GM19043 (cell line): ENCODE results near the gene PTPRB.

ENCODE experiments used
- ATAC-seq: cut with Tn5 transposase; IDR thresholded peaks from one replicate; pipeline ENCODE4 v1.9.1; 2021; ENCODE audit warnings: low read depth; ENCODE audit not compliant: unreplicated experiment

The PTPRB gene

DNA sequence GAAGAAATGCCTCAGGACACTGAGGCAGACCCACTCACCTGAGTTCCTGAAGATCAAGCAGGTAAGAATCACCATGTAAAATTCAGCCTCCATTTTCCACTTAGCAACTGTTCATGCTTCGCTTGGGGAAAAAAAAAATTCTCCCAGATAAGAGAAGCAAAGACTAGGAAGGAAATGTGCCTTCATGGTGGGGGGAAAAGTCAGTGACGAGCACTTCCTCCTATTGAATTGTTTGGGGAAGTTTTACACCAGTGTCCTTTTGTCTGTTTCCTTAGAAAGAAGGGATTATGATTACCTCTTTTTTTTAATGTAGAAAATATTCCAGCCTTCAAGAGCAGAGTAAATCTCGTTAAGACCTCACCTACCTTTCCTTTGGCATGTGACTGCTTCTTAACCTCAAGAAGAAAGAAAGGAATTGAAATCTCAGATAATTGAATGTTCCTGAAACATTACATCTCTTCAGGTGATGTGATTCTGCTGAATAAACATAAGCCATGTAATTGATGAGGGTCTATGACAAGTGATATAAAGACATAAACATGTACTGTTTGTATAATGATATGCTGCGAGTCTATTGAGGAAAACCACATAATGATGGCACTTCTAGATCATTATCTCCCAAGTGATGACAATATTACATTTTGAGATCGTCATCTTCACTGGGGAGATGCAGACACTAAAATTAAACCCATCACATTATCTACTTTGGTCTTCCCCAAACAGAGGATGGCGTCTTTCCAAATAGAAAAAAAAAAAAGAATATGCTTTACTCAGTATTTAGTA is at the start of gene PTPRB:
Gene PTPRB (minus strand): TSS at position 127 of the 783 bp plus-strand sequence. CDS start 34 bp downstream, at position 93.
- ATAC-seq: no peak

- ATAC-seq: no peak
Observed at GRCh38 chr12:70686907-70687306, 49.7 kb upstream of the PTPRB start.

DNA sequence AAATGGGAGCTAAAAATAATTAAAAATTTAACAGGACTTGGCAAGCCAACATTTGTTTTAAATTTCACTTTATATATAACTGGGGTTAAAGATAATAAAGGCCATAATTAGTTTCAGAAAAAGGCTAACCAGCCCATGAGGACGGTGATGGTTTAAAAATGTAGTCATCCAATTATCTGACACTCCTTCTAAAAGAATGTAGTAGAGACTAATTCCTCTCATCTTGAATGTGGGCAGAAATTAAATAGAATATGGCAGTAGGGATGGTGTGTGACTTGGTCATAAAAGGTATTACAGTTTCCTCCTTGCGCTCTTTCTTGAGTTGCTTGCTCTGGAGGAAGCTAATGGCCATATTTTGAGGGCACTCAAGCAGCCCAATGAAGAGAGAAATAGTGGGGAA is 49.1 kb upstream of the PTPRB start:
- no peak for ATAC-seq

GRCh38 chr12:70683976-70684375 is 46.7 kb upstream of the PTPRB start:
- no peak for ATAC-seq

DNA sequence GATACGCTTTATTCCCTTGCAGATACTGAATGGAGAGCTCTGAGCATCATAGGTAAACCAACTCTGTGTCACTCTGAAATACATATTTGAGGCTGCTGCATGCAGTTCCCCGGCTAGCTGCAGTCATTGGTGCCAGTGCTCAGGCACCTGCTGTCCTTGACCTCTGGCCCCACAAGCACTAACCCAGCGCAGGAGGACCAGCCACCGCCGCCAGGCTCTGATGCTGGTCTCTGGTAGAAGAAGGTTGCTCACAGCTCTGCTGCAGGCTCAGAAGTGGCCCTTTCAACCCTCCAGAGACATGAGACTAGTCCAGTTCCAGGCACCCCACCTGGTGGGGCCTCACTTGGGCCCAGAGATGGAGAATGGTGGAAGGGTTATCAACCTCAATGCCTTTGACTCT is 34.5 kb upstream of the PTPRB start:
- ATAC-seq: no peak

GRCh38 chr12:70670948-70671347 is 33.7 kb upstream of the PTPRB start:
- ATAC-seq: no peak

DNA sequence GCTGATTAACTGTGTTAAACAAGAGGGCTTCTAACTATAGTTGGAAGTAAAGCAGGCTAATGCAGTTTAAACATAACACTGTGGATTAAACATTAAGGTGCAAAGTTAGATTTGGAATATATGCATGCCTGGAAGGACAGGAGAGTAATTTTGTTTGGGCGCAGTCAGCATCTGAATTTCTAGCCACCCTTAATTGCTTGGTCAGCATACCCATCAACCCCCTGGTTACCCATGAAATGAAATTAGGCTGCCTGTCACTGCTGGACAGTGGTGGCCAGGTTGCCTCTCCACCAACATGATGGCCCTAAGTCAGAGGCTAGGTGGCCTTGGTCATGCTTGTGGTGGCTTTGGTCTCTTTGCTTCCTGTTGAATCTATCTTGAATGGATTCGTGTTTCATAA is 30.0 kb upstream of the PTPRB start:
- no peak for ATAC-seq

DNA sequence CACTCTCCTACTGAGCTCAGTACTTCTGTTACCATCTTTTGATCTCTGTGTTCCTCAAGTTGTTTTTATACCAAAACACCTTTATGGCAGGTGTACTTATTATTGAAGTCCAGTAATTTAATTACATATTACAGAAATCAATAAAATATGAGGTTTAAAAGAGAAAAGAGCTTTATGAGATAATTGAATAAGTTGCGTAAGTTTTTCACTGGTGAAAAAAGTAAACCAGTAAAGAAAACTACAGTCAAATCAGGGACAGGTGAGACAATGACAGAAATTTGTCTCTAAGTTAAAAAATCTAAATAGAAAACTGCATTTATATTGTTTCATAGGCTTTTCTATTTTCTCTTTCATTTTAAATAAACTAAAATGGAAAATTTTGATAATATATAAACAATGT is 29.1 kb upstream of the PTPRB start:
- ATAC-seq: no peak

DNA sequence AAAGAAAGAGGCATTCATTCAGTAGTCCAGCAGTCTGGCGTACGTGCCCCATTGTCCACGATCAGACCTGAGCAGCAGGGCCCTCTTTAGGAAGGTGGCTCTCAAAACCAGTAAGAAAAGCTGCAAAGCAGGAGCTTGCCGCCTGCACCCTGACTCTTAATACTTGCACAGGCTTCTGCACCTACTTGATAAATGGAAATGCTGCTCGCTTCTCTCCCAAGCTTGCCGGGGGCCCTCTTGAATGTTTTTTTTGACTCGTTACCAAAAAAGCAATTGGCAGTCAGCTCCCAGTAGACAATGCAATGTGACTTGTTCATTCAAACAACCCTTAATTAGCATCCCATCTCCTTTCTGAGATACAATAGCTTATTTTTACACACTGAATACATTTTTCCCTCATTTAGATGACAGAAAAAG is 27.2 kb upstream of the PTPRB start:
- no peak for ATAC-seq

DNA sequence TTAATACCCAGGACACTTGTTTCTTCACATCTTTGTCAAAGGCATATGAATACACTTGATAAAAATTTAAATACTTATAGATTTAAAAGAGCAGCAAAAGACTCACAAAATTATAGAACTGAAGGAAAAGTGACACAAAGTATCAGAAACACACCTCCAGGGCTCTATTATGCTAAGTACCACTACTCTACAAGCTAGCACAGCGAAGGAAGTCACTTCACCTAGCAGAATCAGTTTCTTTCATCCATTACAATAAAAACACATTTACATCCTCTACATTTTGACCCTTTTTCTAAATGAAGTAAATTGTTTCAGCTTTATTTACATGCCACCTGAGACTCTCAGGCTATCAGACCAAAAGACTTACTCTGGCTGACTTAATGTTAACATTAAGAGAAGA is 26.6 kb upstream of the PTPRB start:
- no peak for ATAC-seq

DNA sequence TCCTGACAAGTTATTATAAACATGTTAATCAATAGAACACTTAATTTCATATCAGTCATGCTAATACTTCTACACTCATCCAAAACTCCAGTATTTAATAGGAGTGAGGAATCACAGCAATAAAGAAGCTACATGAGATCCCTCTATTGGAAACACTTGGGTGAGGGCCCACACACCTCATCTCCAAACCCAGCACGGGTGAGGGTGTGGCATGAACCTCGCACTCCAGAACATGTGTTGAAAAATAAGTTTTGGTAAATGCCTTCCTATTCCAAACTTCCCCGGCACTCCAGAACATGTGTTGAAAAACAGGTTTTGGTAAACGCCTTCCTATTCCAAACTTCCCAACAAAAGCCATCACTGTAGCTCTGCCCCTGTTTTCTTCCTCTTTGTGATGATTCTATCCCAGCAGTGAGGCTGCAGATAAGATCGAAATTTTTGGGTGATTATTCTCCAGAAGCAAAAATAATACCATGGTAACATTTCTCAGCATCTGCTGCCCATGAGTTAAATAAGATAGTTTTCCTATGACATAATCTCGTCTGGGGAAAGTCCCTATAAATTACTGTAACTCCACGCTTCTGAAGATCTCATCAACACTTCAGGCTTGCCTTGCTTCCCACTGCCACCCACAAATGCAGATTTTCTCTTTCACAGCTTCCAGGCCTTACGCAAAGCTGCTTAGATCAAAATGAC is 24.4 kb upstream of the PTPRB start:
- no peak for ATAC-seq

GRCh38 chr12:70660620-70661219 is 23.5 kb upstream of the PTPRB start:
- no peak for ATAC-seq

- no peak for ATAC-seq
Observed at GRCh38 chr12:70660002-70660604, 22.9 kb upstream of the PTPRB start.

DNA sequence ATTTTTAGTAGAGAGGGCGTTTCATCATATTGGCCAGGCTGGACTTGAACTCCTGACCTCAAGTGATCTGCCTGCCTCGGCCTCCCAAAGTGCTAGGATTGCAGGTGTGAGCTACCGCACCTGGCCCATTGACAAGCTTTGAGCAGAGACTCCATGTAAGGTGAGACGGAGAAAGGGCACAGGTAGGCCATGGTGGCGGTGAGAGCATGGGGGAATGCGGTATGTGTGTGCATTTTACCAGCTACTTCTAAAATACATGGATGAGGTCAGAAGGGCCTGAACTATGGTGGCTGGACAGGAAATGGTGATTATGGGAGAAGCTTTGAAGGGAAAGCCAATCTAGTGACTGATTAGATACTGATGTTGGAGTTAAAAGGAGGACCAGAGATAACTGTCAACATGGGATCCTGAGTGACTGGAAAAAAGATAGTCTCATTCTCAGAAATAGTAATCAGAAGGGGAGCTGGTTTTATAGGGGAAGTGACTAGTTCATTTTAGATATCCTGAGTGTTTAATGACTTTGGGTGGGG is 21.9 kb upstream of the PTPRB start:
- no peak for ATAC-seq

- ATAC-seq: no peak
Observed at GRCh38 chr12:70657616-70658286, 20.5 kb upstream of the PTPRB start.

DNA sequence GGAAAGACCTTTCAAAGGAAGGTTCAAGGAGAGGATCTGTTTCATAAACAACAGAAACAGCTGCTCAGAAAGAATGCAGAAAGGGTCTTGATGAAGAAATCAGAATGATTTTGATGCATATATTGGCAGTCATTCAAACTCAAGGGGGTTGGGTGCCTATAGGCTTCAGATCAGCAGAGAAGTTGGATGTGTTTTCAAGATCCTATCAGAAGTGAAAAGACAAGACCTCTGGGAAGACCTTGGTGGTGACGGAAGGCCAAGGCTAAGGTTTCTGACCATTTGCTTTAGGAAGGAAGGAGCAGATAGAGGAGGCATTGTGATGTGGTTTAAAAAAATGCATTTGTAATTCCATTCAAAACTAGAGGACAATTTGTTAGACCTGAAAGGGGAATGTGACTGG is 15.2 kb upstream of the PTPRB start:
- no peak for ATAC-seq

DNA sequence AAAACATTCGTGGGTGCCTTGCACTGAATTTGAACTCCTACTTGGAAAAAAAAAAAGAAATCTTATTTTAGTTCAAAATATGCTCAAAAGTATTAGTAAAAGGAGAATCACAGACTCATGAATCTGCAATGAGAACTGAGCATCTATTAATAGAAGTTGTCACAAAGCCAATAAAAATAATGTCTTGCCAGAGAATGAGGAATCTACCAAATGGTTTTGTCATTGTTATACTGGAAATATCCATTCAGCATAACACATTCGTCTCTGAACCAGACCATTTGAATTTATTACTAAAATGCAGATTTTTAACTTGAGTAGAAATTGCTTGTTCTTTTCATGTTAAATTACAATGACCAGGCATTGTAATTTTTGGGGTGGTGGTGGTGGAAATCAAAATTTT is 11.6 kb upstream of the PTPRB start:
- ATAC-seq: no peak

- ATAC-seq: no peak
Observed at GRCh38 chr12:70648191-70648590, 11.0 kb upstream of the PTPRB start.

- ATAC-seq: no peak
Observed at GRCh38 chr12:70646850-70647249, 9.6 kb upstream of the PTPRB start.

DNA sequence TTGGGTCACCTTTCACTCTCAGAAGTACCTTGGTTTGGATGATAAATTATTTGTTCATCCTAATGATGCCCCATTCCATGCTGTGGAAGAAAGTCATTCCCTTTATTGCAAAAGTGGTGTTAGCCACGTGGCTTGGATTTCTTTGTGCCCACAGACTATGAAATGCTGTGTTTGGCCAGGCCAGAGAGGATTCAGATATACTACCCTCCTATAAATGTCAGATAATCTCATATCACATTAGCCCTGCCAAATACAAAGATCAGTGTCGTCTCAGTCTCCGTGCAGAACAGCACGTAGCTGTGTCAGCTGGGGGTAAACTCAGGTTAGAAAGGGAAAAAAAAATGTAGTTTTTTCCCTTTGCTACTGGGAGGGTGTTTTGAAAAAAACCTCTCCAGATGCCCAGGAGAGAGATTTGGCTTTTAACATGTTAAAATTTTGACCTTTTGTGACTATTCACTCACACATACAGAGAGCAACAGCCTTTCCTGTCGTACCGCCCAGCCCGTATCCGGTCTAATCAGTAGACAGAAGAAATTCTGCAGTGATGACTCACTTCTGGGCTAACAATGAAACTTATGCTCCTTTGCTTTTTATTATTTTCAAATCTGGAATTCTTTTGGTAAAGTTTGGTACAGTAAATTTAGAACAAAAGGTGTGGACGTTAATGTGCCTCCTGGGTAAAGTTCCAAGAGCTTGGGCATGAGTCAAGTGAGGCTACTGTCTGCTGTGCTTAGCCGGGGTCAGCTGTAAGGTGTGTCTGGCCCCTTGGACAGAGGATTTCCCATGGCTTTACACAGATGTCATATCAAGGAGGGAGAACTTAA is 8.5 kb upstream of the PTPRB start:
- peak; percentile 65 for ATAC-seq
